Activated T-helper 1 cell treated with anti-CD3 and anti-CD28 coated beads, Interleukin-2, amount 50 U/mL, for 16 hours (primary cell): ENCODE measurements around the gene LBP.
"Not testable (repeated sequence)": the region's sequence is repeated elsewhere in the genome, so short reads cannot be mapped to it uniquely, and the experiment has no call there.

Experiments
- DNase-seq, 2 donors: peaks; one replicate each; pipeline ENCODE4 v3.0.0-alpha.2; 2020; ENCODE audit warnings: low read depth in 1 of 2, low spot score in 1 of 2

Gene LBP

GRCh38 chr20:38317422-38317821 is 28.9 kb upstream of the LBP start:
- no peak for DNase-seq

- DNase-seq, result no peak
These were observed 26.1 kb upstream of the LBP start for GRCh38 chr20:38320221-38320620.

GRCh38 chr20:38321959-38322598 is 24.2 kb upstream of the LBP start:
- DNase-seq, result no peak

- DNase-seq, result no peak
These were observed 22.1 kb upstream of the LBP start for GRCh38 chr20:38324159-38324558.

GRCh38 chr20:38325167-38325566 is 21.1 kb upstream of the LBP start:
- no peak for DNase-seq

GRCh38 chr20:38325905-38326304 is 20.4 kb upstream of the LBP start:
- DNase-seq, result no peak

- DNase-seq, result no peak
These were observed 20.0 kb upstream of the LBP start for GRCh38 chr20:38326309-38326708.

- no peak for DNase-seq
These were observed 15.6 kb upstream of the LBP start for GRCh38 chr20:38330638-38331037.

- DNase-seq, result no peak
These were observed 15.0 kb upstream of the LBP start for GRCh38 chr20:38331245-38331644.

- DNase-seq, result no peak
These were observed 14.5 kb upstream of the LBP start for GRCh38 chr20:38331814-38332213.

- no peak for DNase-seq
These were observed 12.3 kb upstream of the LBP start for GRCh38 chr20:38334016-38334415.

GRCh38 chr20:38336726-38337125 is 9.6 kb upstream of the LBP start:
- no peak for DNase-seq

- DNase-seq, result no peak
These were observed 8.6 kb upstream of the LBP start for GRCh38 chr20:38337561-38338140.

GRCh38 chr20:38338849-38339520 is 7.3 kb upstream of the LBP start:
- no peak for DNase-seq

GRCh38 chr20:38339521-38339896 is 6.8 kb upstream of the LBP start:
- DNase-seq, result not testable (repeated sequence)

GRCh38 chr20:38339997-38340396 is 6.3 kb upstream of the LBP start:
- DNase-seq, result no peak

GRCh38 chr20:38340693-38341092 is 5.6 kb upstream of the LBP start:
- no peak for DNase-seq

GRCh38 chr20:38342216-38342615 is 4.1 kb upstream of the LBP start:
- no peak for DNase-seq

GRCh38 chr20:38342713-38343310 is 3.5 kb upstream of the LBP start:
- DNase-seq, result no peak

- DNase-seq, result no peak
These were observed 2.8 kb upstream of the LBP start for GRCh38 chr20:38343311-38344106.

- no peak for DNase-seq
These were observed 2.1 kb upstream of the LBP start for GRCh38 chr20:38344107-38344701.
